Lower lobe of right lung (tissue), 2 donors: ENCODE results near the gene BPIFB1. TPM values are rescaled to one million over a fixed set of nuclear protein-coding genes. Genes with fewer than 3 reads are reported as not detected.

Source experiments
- ATAC-seq, 2 donors: fragments of 200-7000 bp; cut with Tn5 transposase; one replicate each; pipeline ENCODE4 v1.9.1; 2020 to 2022; ENCODE audit warnings: mild to moderate bottlenecking in 2 of 2, moderate library complexity in 2 of 2
- DNase-seq: peaks from one replicate; pipeline ENCODE4 v3.0.0-alpha.2; 2020
- H3K27ac ChIP-seq: fragments of 200-600 bp; one replicate; pipeline ENCODE4 v1.8.0; 2022
- H3K27me3 ChIP-seq: fragments of 200-600 bp; one replicate; pipeline ENCODE4 v1.8.0; 2022; ENCODE audit warnings: low read depth
- H3K36me3 ChIP-seq: fragments of 200-600 bp; one replicate; pipeline ENCODE4 v1.8.0; 2022; ENCODE audit warnings: mild to moderate bottlenecking
- H3K4me1 ChIP-seq: fragments of 200-600 bp; one replicate; pipeline ENCODE4 v1.8.0; 2022
- H3K4me3 ChIP-seq: fragments of 200-600 bp; one replicate; pipeline ENCODE4 v1.8.0; 2022; ENCODE audit warnings: mild to moderate bottlenecking
- H3K9me3 ChIP-seq: fragments of 200-600 bp; one replicate; pipeline ENCODE4 v1.8.0; 2022
- intact Hi-C: fragments of 100-400 bp; cut with DNase I; formaldehyde crosslinking; loops from one replicate; pipeline ENCODE4 v1.11.0; 2022
- total RNA-seq: library from RNA; stranded (reverse); fragmentation: NEBNext Ultra II Directional; extraction: Animal tissue kit (Norgen Biotek cat#: 25700); gene quantifications from one replicate; pipeline ENCODE4 v1.2.1, GENCODE V29; 2021
- TF ChIP-seq, protein P1 (sequence below): fragments of 200-600 bp; IDR thresholded peaks from one replicate; pipeline ENCODE4 v1.8.0; 2022; ENCODE audit warnings: antibody characterized with exemption, mild to moderate bottlenecking
- donor health status: DM: no; HTN: yes; CAD: no; lungs with severe emphysema.

Gene BPIFB1
- total RNA-seq, 1 donor from 2014 or later = 263 TPM

DNA sequence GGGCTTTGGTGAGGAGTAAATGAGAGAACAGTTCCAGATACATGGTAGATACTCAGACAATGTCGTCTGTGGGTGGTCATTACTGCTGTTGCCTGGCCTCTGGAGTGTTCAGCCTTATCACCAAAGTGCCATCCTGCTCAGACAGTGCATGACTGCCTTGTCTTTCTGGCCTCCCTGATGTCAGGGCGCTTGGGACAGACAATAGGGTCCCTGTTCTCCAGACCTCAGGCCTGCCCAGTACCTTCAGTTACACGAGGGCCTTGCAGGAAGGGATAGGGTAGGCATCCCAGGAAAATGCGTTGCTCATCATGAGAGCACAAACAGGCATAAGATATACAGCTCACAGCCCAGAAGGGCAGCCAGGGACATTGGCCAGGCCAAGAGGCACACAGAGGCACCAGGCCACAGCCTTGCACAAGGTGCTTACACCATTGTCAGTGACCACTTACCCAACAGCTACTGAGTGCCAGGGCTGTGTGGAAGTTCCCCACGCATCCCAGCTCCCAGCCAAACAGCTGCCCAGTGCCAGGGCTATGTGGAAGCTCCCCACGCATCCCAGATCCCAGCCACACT lies 27.4 kb downstream of the BPIFB1 start:
- Histone ChIP-seq H3K4me3 (no peak overlapping the region), H3K36me3 (no peaks in the 10 kb centered on the region), H3K4me1 (no peaks in the 10 kb centered on the region), H3K9me3 (no peaks in the 10 kb centered on the region), H3K27me3 (no peaks in the 10 kb centered on the region), H3K27ac (no peak overlapping the region)
- intact Hi-C loops = no loop called here
- TF ChIP-seq, protein P1, sequence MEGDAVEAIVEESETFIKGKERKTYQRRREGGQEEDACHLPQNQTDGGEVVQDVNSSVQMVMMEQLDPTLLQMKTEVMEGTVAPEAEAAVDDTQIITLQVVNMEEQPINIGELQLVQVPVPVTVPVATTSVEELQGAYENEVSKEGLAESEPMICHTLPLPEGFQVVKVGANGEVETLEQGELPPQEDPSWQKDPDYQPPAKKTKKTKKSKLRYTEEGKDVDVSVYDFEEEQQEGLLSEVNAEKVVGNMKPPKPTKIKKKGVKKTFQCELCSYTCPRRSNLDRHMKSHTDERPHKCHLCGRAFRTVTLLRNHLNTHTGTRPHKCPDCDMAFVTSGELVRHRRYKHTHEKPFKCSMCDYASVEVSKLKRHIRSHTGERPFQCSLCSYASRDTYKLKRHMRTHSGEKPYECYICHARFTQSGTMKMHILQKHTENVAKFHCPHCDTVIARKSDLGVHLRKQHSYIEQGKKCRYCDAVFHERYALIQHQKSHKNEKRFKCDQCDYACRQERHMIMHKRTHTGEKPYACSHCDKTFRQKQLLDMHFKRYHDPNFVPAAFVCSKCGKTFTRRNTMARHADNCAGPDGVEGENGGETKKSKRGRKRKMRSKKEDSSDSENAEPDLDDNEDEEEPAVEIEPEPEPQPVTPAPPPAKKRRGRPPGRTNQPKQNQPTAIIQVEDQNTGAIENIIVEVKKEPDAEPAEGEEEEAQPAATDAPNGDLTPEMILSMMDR = no peak
- DNase-seq (no peak), ATAC-seq (no peak)

DNA sequence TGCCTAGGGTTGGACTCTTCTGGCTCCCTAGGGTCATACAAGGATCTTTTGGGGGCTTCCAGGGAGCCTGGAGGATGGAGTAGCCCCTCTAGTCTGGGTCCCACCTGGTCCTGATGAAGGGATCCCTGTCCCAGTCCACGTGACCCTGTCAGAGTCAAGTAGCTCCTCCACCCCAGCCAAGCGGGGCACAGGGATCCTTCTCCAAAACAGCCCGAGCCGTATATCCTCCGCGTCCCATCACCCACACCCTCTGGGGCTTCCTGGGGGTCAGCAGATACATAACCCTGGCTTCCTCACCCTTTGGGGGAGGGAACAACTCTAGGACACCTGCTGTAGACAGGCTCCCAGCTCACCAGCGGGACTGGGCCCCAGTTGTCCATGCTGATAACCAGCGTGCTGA lies 28.0 kb downstream of the BPIFB1 start:
- Histone ChIP-seq H3K36me3 (no peaks in the 10 kb centered on the region), H3K4me3 (no peak overlapping the region), H3K9me3 (no peaks in the 10 kb centered on the region), H3K27me3 (no peaks in the 10 kb centered on the region), H3K27ac (no peak overlapping the region), H3K4me1 (no peaks in the 10 kb centered on the region)
- intact Hi-C loops = no loop called here
- DNase-seq (no peak), ATAC-seq (no peak)
- TF ChIP-seq, protein P1 = no peak

DNA sequence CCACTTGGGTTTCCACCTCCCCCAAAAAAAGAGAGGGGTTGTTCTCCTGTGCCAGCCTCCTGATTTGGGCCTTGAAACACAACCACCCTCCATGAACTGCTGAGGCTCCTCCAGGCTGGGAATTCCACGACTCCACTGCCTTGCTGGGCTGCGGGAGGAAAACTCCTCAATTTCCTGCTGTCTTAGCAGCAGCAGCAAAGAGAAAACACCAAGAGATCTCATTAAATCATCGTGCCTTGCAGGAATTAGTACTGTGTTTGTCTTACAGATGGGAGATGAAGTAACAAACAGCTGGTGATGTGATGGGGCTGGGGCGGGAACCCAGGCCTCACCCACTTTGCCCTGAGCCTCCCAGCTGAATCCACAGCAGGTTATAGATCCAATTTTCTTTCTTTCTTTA lies 29.0 kb downstream of the BPIFB1 start:
- Histone ChIP-seq H3K4me1 (no peaks in the 10 kb centered on the region), H3K27ac (no peak overlapping the region), H3K9me3 (no peaks in the 10 kb centered on the region), H3K4me3 (no peak overlapping the region), H3K27me3 (no peaks in the 10 kb centered on the region), H3K36me3 (no peaks in the 10 kb centered on the region)
- ATAC-seq (no peak), DNase-seq (no peak)
- TF ChIP-seq, protein P1 = no peak
- intact Hi-C loops = no loop called here

DNA sequence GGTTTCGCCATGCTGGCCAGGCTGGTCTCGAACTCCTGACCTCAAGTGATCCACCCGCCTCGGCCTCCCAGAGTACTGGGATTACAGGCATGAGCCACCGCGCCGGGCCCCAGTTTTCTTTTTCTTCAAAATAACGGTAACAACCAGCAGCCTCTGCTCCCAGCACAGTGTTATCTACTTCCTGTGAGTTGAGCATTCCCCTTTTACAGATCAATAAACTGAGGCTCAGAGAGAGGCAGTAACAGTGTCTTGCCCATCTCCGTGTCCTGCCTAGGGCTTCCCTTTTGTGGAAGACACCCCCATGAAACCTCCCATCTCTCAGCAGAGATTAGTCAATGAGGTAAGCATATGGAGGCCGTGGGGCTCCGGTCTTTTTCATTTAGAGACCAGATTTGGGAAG lies 29.6 kb downstream of the BPIFB1 start:
- Histone ChIP-seq H3K4me3 (no peak overlapping the region), H3K4me1 (no peaks in the 10 kb centered on the region), H3K9me3 (no peaks in the 10 kb centered on the region), H3K36me3 (no peaks in the 10 kb centered on the region), H3K27ac (no peak overlapping the region), H3K27me3 (no peaks in the 10 kb centered on the region)
- TF ChIP-seq, protein P1 = no peak
- intact Hi-C loops = no loop called here
- DNase-seq (no peak), ATAC-seq (no peak)

DNA sequence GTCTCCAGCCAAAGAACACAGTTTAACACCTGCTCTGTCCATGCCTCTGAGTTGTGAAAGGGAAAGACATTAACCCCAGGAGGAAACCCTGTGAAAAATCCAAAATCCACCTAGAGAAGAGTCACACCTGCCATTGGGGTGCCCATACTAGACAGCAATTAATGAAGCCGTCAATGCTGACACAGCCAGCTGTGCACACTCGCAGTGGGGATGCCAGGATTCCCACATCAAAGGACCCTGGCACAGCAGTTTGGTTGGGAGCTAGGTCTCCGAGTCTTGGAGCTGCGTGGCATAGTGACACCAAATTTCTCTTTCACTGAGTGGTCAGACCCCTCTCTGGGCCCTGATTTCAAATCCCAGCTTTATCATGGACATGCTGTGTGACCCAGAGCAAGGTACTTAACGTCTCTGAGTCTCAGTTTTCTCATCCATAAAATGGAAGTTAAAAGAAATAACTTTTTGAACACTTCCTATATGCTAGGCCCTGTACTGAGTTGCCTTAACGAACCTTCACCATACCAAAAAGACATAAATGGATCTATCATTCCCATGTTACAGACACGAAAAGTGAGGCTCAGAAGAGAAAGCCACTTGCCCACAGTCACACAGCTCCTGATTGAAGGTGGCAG lies 30.8 kb downstream of the BPIFB1 start:
- ATAC-seq (no peak), DNase-seq (no peak)
- no peaks in the 10 kb centered on the region for H3K27me3 ChIP-seq
- H3K9me3 ChIP-seq = no peaks in the 10 kb centered on the region
- H3K4me3 ChIP-seq = no peak overlapping the region
- H3K27ac ChIP-seq = no peak overlapping the region
- intact Hi-C loops = no loop called here
- TF ChIP-seq, protein P1 = no peak
- H3K4me1 ChIP-seq = no peaks in the 10 kb centered on the region
- no peaks in the 10 kb centered on the region for H3K36me3 ChIP-seq
